ENCODE results near the gene PLEKHG4. TPM values are rescaled to one million over a fixed set of nuclear protein-coding genes. Genes with fewer than 3 reads are reported as not detected.

PLEKHG4 gene
- total RNA-seq, 2 donors from 2014 or later = 7.7 to 57.8 TPM

DNA sequence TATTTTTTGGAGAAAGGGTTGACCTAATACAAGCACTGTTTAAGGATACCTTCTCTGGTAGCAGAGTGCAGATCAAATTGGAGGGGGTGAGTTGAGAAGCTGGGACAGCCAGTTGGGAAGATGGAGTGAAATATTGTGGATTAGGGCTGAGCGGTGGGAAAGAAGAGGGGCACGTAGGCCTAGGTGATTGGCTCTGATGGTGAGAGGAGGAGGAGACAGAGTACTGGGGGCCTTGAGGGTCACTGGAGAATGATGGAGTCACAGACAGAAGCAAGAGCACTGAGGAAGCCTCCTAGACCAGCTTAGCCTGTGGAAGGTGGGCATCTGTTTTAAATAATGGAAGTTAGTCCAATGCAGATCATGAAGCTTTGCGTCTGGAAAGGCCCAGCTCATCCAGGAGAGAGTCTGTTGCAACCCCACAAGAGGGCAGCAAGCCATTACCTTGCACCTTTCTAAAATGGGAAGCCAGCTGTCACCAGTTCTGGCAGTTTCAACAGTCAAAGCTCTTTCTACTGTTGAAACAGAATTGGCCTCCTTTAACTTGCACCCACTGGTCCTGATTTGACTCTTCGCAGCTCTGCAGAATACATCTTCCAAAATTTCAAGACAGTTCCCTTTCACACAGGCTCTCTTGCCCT is 18.8 kb upstream of the PLEKHG4 start:
- no peaks in the 10 kb centered on the region for H3K27me3 ChIP-seq (replicated peaks; ENCODE audit: insufficient read depth)
- H3K4me3 ChIP-seq = no peak overlapping the region
- no peaks in the 10 kb centered on the region for H3K9me3 ChIP-seq
- intact Hi-C loops (cut with DNase I) = no loop called here
- TF ChIP-seq POLR2AphosphoS5 (IDR thresholded peaks at IDR 0.05) = peak; percentile 48
- TF ChIP-seq POLR2A (IDR thresholded peaks at IDR 0.05) = no peak
- TF ChIP-seq, protein P1, sequence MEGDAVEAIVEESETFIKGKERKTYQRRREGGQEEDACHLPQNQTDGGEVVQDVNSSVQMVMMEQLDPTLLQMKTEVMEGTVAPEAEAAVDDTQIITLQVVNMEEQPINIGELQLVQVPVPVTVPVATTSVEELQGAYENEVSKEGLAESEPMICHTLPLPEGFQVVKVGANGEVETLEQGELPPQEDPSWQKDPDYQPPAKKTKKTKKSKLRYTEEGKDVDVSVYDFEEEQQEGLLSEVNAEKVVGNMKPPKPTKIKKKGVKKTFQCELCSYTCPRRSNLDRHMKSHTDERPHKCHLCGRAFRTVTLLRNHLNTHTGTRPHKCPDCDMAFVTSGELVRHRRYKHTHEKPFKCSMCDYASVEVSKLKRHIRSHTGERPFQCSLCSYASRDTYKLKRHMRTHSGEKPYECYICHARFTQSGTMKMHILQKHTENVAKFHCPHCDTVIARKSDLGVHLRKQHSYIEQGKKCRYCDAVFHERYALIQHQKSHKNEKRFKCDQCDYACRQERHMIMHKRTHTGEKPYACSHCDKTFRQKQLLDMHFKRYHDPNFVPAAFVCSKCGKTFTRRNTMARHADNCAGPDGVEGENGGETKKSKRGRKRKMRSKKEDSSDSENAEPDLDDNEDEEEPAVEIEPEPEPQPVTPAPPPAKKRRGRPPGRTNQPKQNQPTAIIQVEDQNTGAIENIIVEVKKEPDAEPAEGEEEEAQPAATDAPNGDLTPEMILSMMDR (IDR thresholded peaks at IDR 0.05) = peak in 2 of 4 experiments; percentile 65 to 68
- no peaks in the 10 kb centered on the region for H3K4me1 ChIP-seq (replicated peaks)
- H3K27ac ChIP-seq = no peak overlapping the region
- no peaks in the 10 kb centered on the region for H3K36me3 ChIP-seq
- 67% methylated on average over 4 of the region's 4 CpGs for WGBS
- DNase-seq (ENCODE audit: low spot score) = peak; percentile 49

DNA sequence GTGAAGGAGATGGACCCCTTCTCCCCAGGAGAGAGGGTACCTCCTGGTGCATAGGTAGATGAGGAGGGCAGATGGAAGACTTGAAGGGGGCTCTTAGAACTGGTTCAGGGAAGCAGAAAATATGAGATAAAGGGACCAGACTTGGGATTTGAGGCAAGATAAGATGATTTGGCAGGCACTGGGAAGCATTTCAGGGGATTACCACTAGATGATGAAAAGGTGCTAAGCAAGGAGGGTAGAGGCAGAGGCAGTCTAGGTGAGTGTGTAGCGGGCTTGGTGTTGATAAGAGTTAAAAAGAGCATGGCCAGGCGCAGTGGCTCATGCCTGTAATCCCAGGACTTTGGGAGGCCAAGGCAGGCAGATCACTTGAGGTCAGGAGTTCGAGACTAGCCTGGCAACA is 16.1 kb upstream of the PLEKHG4 start:
- no peaks in the 10 kb centered on the region for H3K36me3 ChIP-seq
- H3K27ac ChIP-seq = no peak overlapping the region
- no peaks in the 10 kb centered on the region for H3K27me3 ChIP-seq (replicated peaks; ENCODE audit: insufficient read depth)
- no peak for DNase-seq (ENCODE audit: low spot score)
- WGBS = 92% methylated on average over 3 of the region's 3 CpGs
- H3K9me3 ChIP-seq = no peaks in the 10 kb centered on the region
- no peak for TF ChIP-seq POLR2AphosphoS5 (IDR thresholded peaks at IDR 0.05)
- TF ChIP-seq, protein P1 (IDR thresholded peaks at IDR 0.05) = no peak
- TF ChIP-seq POLR2A (IDR thresholded peaks at IDR 0.05) = no peak
- H3K4me1 ChIP-seq (replicated peaks) = no peaks in the 10 kb centered on the region
- H3K4me3 ChIP-seq = no peak overlapping the region
- intact Hi-C loops (cut with DNase I) = no loop called here

DNA sequence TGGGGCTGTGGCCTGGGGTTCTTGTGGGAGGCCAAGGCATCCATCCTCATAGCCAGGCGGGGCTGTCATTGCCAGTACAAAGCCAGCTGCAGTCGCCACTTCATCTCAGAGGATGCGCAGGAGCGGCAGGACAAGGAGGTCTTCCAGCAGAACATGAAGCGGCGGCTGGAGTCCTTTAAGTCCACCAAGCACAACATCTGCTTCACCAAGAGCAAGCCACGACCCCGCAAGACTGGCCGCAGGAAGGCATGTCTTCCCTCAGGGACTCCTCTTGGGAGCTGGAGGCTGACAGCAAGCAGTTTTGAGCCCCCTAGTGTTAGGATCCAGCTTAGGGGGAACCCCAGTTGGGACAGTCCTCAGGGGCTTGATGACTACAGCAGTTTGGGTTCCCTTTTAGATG is 15.1 kb upstream of the PLEKHG4 start:
- WGBS = 81% methylated on average over 9 of the region's 9 CpGs
- no peaks in the 10 kb centered on the region for H3K27me3 ChIP-seq (replicated peaks; ENCODE audit: insufficient read depth)
- no peaks in the 10 kb centered on the region for H3K9me3 ChIP-seq
- H3K36me3 ChIP-seq = no peaks in the 10 kb centered on the region
- H3K27ac ChIP-seq = no peak overlapping the region
- H3K4me1 ChIP-seq (replicated peaks) = no peaks in the 10 kb centered on the region
- TF ChIP-seq, protein P1 (IDR thresholded peaks at IDR 0.05) = no peak
- TF ChIP-seq POLR2AphosphoS5 (IDR thresholded peaks at IDR 0.05) = no peak
- no peak for TF ChIP-seq POLR2A (IDR thresholded peaks at IDR 0.05)
- DNase-seq (ENCODE audit: low spot score) = no peak
- intact Hi-C loops (cut with DNase I) = no loop called here
- H3K4me3 ChIP-seq = no peak overlapping the region

DNA sequence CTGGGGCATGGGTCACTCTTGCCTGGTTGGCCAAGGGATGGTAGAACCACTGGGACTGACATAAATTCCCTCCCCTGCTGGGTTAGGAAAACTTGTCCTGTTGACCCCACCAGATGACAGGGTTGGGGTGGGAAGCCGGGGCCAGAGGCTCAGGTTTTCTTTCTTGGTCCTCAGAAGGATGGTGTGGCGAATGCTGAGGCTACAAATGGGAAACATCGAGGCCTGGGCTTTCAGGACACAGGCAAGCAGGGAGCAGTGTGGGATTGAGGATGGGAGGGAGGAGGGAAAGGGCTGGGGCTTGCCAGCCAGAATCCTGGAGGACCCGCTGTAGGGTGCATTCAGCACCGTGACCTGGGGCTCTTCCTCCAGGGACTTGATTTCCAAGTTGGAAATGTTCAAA is 14.5 kb upstream of the PLEKHG4 start:
- Histone ChIP-seq H3K4me1 (replicated peaks) (no peaks in the 10 kb centered on the region), H3K36me3 (no peaks in the 10 kb centered on the region), H3K27me3 (replicated peaks; ENCODE audit: insufficient read depth) (no peaks in the 10 kb centered on the region), H3K27ac (no peak overlapping the region), H3K4me3 (no peak overlapping the region), H3K9me3 (no peaks in the 10 kb centered on the region)
- TF ChIP-seq POLR2AphosphoS5 (IDR thresholded peaks at IDR 0.05) = no peak
- TF ChIP-seq, protein P1 (IDR thresholded peaks at IDR 0.05) = no peak
- TF ChIP-seq POLR2A (IDR thresholded peaks at IDR 0.05) = no peak
- WGBS = 89% methylated on average over 5 of the region's 5 CpGs
- DNase-seq (ENCODE audit: low spot score) = no peak
- intact Hi-C loops (cut with DNase I) = no loop called here

DNA sequence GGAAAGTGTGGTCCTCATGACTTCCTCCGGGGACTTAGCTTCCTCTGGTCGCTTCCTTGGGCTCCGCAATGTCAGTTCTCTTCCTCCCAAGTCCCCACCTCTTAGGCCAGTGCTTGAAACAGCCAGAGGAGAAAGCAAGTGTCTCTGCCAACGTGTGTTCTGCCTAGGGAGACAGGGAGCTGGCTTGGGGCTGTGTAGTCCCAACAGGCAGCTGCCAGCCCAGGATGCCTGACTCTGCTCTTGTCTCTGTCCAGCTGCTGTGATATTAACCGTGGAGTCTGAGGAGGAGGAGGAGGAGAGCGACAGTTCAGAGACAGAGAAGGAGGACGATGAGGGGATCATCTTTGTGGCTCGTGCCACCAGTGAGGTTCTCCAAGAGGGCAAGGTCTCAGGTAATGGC is 13.5 kb upstream of the PLEKHG4 start:
- DNase-seq (ENCODE audit: low spot score) = no peak
- TF ChIP-seq POLR2AphosphoS5 (IDR thresholded peaks at IDR 0.05) = no peak
- no peak for TF ChIP-seq POLR2A (IDR thresholded peaks at IDR 0.05)
- TF ChIP-seq, protein P1 (IDR thresholded peaks at IDR 0.05) = no peak

More for the DNA sequence above, 13.5 kb upstream of the PLEKHG4 start:
- Histone ChIP-seq H3K36me3 (no peaks in the 10 kb centered on the region), H3K4me3 (no peak overlapping the region), H3K27me3 (replicated peaks; ENCODE audit: insufficient read depth) (no peaks in the 10 kb centered on the region), H3K27ac (no peak overlapping the region), H3K4me1 (replicated peaks) (no peaks in the 10 kb centered on the region), H3K9me3 (no peaks in the 10 kb centered on the region)
- 70% methylated on average over 8 of the region's 8 CpGs for WGBS
- intact Hi-C loops (cut with DNase I) = no loop called here
